ENCODE data around the gene ADAMTSL4.

The ADAMTSL4 gene

GRCh38 chr1:150512846-150513245 lies 36.4 kb upstream of the ADAMTSL4 start:
- DNase-seq (ENCODE audit: low read depth), result peak; percentile 33
- TF ChIP-seq CTCF (conservative IDR thresholded peaks at IDR 0.05; ENCODE audit: low read depth, low read length), result no peak
- H3K4me3 ChIP-seq (ENCODE audit: low read depth, low read length), result no peak overlapping the region

- no peak overlapping the region for H3K4me3 ChIP-seq (ENCODE audit: low read depth, low read length)
- no peak for TF ChIP-seq CTCF (conservative IDR thresholded peaks at IDR 0.05; ENCODE audit: low read depth, low read length)
- no peak for DNase-seq (ENCODE audit: low read depth)
Observed at GRCh38 chr1:150513351-150513791, 35.8 kb upstream of the ADAMTSL4 start.

GRCh38 chr1:150514260-150514659 lies 34.9 kb upstream of the ADAMTSL4 start:
- H3K4me3 ChIP-seq (ENCODE audit: low read depth, low read length), result no peak overlapping the region
- DNase-seq (ENCODE audit: low read depth), result no peak

GRCh38 chr1:150514913-150515327 lies 34.3 kb upstream of the ADAMTSL4 start:
- DNase-seq (ENCODE audit: low read depth), result no peak
- no peak for TF ChIP-seq CTCF (conservative IDR thresholded peaks at IDR 0.05; ENCODE audit: low read depth, low read length)
- peak overlapping the region; percentile 79 for H3K4me3 ChIP-seq (ENCODE audit: low read depth, low read length)

More at GRCh38 chr1:150514260-150514659, 34.9 kb upstream of the ADAMTSL4 start:
- no peak for TF ChIP-seq CTCF (conservative IDR thresholded peaks at IDR 0.05; ENCODE audit: low read depth, low read length)

GRCh38 chr1:150515328-150516049 lies 33.7 kb upstream of the ADAMTSL4 start, which contains the start of gene FALEC:
Gene FALEC (plus strand): TSS chr1:150515752.
- DNase-seq (ENCODE audit: low read depth), result peak; percentile 97
- peak; percentile 1 for TF ChIP-seq CTCF (conservative IDR thresholded peaks at IDR 0.05; ENCODE audit: low read depth, low read length)

GRCh38 chr1:150516050-150516591 lies 33.1 kb upstream of the ADAMTSL4 start:
- H3K4me3 ChIP-seq (ENCODE audit: low read depth, low read length), result peak overlapping the region; percentile 79
- DNase-seq (ENCODE audit: low read depth), result no peak
- peak; percentile 38 for TF ChIP-seq CTCF (conservative IDR thresholded peaks at IDR 0.05; ENCODE audit: low read depth, low read length)

More at GRCh38 chr1:150515328-150516049, 33.7 kb upstream of the ADAMTSL4 start, which contains the start of gene FALEC:
- peak within 1 kb of the TSS; percentile 79 for H3K4me3 ChIP-seq (ENCODE audit: low read depth, low read length)
